Measurements from ENCODE around the gene RBBP5.
"Not testable (repeated sequence)": the region's sequence is repeated elsewhere in the genome, so short reads cannot be mapped to it uniquely, and the experiment has no call there.

Gene RBBP5

GRCh38 chr1:205121660-205122488 is at the start of gene RBBP5:
Gene RBBP5 (minus strand): TSS chr1:205121978. CDS start chr1:205121873, 105 bp downstream.
- Mint-ChIP-seq H3K27ac (peak within 1 kb of the TSS; percentile 99), H3K27me3 (no peaks in the 10 kb centered on the region), H3K4me3 (peak within 1 kb of the TSS; percentile 99), H3K9me3 (no peaks in the 10 kb centered on the region), H3K4me1 (peaks cover 56% of the 10 kb centered on the region), H3K36me3 (peaks cover 20% of the 10 kb centered on the region)
- peak; percentile 99 for ATAC-seq

- no peak overlapping the region for H3K27ac Mint-ChIP-seq
- H3K27me3 Mint-ChIP-seq = no peaks in the 10 kb centered on the region
- no peak for ATAC-seq
- no peaks in the 10 kb centered on the region for H3K9me3 Mint-ChIP-seq
- H3K36me3 Mint-ChIP-seq = peaks cover 57% of the 10 kb centered on the region
- peaks cover 8% of the 10 kb centered on the region for H3K4me1 Mint-ChIP-seq
- no peak overlapping the region for H3K4me3 Mint-ChIP-seq
Observed at GRCh38 chr1:205171369-205171768, 49.6 kb upstream of the RBBP5 start.

DNA sequence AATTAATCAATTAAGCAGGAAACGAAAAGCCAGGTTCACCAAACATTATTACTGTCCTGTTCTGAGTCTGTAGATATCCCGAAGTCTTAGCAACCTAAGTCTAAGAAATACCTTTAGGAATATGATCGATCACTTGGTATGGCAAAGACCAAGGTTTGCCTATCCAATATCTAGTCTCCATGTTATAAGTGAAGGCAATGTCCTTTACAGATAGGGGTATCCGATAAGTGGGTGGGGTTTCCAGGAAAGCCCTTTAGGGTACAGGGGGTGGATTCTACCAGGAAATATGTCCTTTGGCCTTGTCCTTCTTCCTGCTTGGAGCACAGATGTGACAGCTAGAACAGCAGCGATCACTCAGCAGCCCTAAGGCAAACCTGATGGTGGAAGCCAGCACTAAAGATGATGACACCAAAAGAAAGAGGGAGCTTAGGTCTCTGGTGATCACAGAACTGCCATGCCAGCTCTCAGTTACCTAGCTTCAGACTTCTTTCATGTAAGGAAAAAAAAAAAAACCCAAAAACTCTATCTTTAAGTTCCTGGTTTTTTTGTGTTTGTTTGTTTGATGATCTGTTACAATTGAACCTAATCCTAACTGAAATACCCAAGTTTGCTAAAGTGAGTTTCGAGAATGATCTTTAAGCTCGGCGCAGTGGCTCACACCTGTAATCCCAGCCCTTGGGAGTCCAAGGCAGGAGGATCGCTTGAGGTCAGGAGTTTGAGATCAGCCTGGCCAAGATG is 48.9 kb upstream of the RBBP5 start:
- Mint-ChIP-seq H3K27me3 (no peaks in the 10 kb centered on the region), H3K4me1 (peaks cover 8% of the 10 kb centered on the region), H3K9me3 (no peaks in the 10 kb centered on the region), H3K4me3 (no peak overlapping the region), H3K36me3 (peaks cover 58% of the 10 kb centered on the region), H3K27ac (no peak overlapping the region)
- no peak for ATAC-seq

DNA sequence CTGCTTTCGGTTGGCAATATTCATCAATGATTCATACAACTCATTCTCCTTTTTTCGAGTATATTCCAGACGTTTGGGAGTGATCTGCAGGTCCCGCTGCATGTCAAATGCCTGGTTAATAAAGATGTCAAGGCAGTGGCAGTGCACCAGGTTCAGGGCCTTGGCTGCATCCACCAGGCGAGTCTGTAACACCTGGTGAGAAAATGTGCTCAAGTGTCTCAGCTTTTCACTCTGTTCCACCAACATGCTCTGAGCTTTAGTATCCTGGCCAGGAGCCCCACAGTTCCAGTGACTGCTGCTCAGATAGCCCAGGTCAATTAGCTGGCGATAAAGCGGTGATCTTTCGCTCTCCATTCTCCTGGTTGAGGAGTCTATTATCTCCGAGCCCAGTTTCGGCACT is 47.5 kb upstream of the RBBP5 start:
- Mint-ChIP-seq H3K4me1 (peaks cover 8% of the 10 kb centered on the region), H3K27ac (peak overlapping the region; percentile 27), H3K27me3 (no peaks in the 10 kb centered on the region), H3K4me3 (no peak overlapping the region), H3K36me3 (peaks cover 65% of the 10 kb centered on the region), H3K9me3 (no peaks in the 10 kb centered on the region)
- no peak for ATAC-seq

GRCh38 chr1:205168291-205168690 is 46.5 kb upstream of the RBBP5 start:
- H3K36me3 Mint-ChIP-seq = peaks cover 72% of the 10 kb centered on the region
- peak overlapping the region; percentile 27 for H3K27ac Mint-ChIP-seq
- H3K4me3 Mint-ChIP-seq = no peak overlapping the region
- no peaks in the 10 kb centered on the region for H3K27me3 Mint-ChIP-seq
- no peak for ATAC-seq
- no peaks in the 10 kb centered on the region for H3K9me3 Mint-ChIP-seq
- H3K4me1 Mint-ChIP-seq = peaks cover 8% of the 10 kb centered on the region

GRCh38 chr1:205162301-205162700 is 40.5 kb upstream of the RBBP5 start:
- no peak for ATAC-seq
- Mint-ChIP-seq H3K9me3 (no peaks in the 10 kb centered on the region), H3K4me1 (peaks cover 3% of the 10 kb centered on the region), H3K27ac (no peak overlapping the region), H3K4me3 (no peak overlapping the region), H3K27me3 (no peaks in the 10 kb centered on the region), H3K36me3 (peaks cover 77% of the 10 kb centered on the region)

DNA sequence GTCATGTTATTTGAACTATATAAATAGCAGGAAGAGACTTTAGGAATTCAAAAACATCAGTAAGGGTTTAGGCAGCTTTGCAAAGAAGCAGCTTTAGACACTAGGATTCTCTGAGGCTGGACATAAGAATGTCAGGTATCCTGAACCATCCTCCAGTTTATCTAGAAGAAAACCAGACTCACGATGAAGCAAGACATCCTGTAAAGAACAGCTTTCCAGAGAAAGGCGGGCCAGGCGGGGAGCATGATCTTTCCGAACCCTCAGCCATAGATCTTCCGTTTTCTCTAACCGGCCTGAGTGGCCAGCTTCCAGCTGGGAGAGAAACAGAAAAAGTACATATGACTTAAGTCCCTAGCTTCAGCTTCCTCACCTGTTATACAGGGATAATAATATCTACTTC is 39.3 kb upstream of the RBBP5 start:
- peaks cover 78% of the 10 kb centered on the region for H3K36me3 Mint-ChIP-seq
- H3K4me1 Mint-ChIP-seq = no peaks in the 10 kb centered on the region
- H3K9me3 Mint-ChIP-seq = peaks cover 7% of the 10 kb centered on the region
- no peaks in the 10 kb centered on the region for H3K27me3 Mint-ChIP-seq
- ATAC-seq = no peak
- no peak overlapping the region for H3K4me3 Mint-ChIP-seq
- H3K27ac Mint-ChIP-seq = no peak overlapping the region

DNA sequence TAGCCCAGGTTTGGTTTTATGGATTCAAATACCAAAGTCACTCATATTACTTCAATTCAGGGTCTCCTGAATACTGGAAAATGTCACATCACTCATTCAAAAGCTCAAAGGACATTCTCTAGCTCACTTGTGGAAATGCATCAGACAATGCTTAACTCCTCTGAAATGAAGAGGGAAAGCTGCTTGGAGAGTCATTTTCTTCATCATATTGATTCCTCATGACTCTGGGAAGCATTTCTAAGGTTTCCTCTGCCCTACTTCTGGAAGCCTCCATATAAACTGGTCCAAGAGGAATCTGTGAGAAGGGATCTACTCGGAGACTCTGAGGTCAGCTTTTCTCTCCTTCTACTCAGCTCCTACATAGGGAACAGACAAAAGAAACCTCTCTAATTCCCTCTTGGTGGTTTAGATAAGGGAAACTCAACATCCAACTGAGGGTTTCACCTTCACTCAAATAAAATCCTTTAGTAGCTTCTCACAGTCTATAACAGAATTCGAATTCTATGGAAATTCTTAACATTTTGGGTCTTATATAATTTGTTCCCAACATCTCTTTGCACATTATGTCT is 36.4 kb upstream of the RBBP5 start:
- Mint-ChIP-seq H3K27ac (no peak overlapping the region), H3K4me1 (no peaks in the 10 kb centered on the region), H3K27me3 (no peaks in the 10 kb centered on the region), H3K4me3 (no peak overlapping the region), H3K36me3 (peaks cover 90% of the 10 kb centered on the region), H3K9me3 (peaks cover 9% of the 10 kb centered on the region)
- ATAC-seq = no peak

- not testable (repeated sequence) for H3K9me3 Mint-ChIP-seq, H3K4me1 Mint-ChIP-seq, ATAC-seq, H3K4me3 Mint-ChIP-seq, H3K27ac Mint-ChIP-seq, H3K27me3 Mint-ChIP-seq
- H3K36me3 Mint-ChIP-seq = peaks cover 71% of the 10 kb centered on the region
Observed at GRCh38 chr1:205155665-205156377, 34.0 kb upstream of the RBBP5 start.

DNA sequence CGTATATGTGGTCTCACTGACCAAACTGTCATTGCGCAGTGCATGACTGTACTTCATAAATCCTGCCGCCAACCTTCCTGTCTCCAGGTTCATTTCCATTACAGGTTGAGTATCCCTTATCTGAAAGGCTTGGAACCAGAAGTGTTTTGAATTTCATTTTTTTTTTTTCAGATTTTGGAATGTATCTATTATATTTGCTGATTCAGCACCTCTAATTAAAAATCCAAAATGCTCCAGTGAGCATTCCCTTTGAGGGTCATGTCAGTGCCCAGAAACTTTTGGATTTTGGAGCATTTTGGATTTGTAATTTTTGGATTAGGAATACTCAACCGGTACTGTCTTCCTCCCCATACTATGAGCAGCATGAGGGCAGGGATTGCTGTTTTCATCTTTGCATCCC is 30.7 kb upstream of the RBBP5 start:
- Mint-ChIP-seq H3K27me3 (no peaks in the 10 kb centered on the region), H3K4me3 (no peak overlapping the region), H3K27ac (no peak overlapping the region), H3K9me3 (peaks cover 9% of the 10 kb centered on the region), H3K4me1 (no peaks in the 10 kb centered on the region), H3K36me3 (peaks cover 74% of the 10 kb centered on the region)
- no peak for ATAC-seq

- no peak for ATAC-seq
- Mint-ChIP-seq H3K27me3 (no peaks in the 10 kb centered on the region), H3K9me3 (peaks cover 2% of the 10 kb centered on the region), H3K36me3 (peaks cover 66% of the 10 kb centered on the region), H3K27ac (no peak overlapping the region), H3K4me1 (no peaks in the 10 kb centered on the region), H3K4me3 (no peak overlapping the region)
Observed at GRCh38 chr1:205150651-205151428, 29.1 kb upstream of the RBBP5 start.

- Mint-ChIP-seq H3K9me3 (no peaks in the 10 kb centered on the region), H3K4me3 (no peak overlapping the region), H3K36me3 (peaks cover 41% of the 10 kb centered on the region), H3K27me3 (no peaks in the 10 kb centered on the region), H3K27ac (no peak overlapping the region), H3K4me1 (peaks cover 2% of the 10 kb centered on the region)
- no peak for ATAC-seq
Observed at GRCh38 chr1:205147191-205147835, 25.5 kb upstream of the RBBP5 start.

- H3K27me3 Mint-ChIP-seq = no peaks in the 10 kb centered on the region
- H3K4me1 Mint-ChIP-seq = peaks cover 10% of the 10 kb centered on the region
- H3K27ac Mint-ChIP-seq = no peak overlapping the region
- no peak overlapping the region for H3K4me3 Mint-ChIP-seq
- H3K36me3 Mint-ChIP-seq = peaks cover 27% of the 10 kb centered on the region
- ATAC-seq = no peak
- no peaks in the 10 kb centered on the region for H3K9me3 Mint-ChIP-seq
Observed at GRCh38 chr1:205144751-205145150, 23.0 kb upstream of the RBBP5 start.

DNA sequence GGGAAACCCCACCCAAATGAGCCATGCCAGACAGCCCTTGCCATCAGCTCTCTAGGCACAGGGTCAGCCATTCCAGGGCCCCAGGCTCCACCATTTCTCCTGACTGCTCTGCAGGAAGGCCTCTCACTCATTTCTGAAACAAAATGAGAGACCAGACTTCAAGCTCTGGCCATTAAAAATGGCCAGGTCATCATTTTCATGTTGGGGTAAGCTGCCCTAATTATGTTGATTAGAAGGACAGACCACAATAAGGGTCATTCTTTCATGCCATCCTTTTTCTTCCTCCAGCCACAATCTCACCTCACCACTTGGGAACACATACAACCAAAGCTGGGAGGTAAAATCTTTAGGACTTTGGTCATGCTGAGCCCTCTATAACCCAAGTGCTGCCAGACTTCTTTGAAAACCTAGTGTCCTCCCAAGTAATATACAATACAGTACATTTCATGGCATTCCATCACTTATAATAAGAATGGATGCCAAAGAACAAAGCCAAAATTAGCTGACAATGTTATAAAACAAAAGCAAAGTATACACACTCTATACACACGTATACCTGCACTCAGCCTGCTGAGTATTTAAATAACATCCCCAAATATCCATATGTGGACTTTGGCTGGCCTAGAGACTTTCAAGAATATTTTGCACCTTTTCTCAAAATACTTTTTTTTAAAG is 22.4 kb upstream of the RBBP5 start:
- Mint-ChIP-seq H3K4me1 (peaks cover 13% of the 10 kb centered on the region), H3K27ac (no peak overlapping the region), H3K4me3 (no peak overlapping the region), H3K27me3 (no peaks in the 10 kb centered on the region), H3K9me3 (no peaks in the 10 kb centered on the region), H3K36me3 (peaks cover 21% of the 10 kb centered on the region)
- no peak for ATAC-seq

Data from stimulated activated memory B cell treated with anti-CD40 and anti-IgM and Interleukin-4, amounts not matched to agents 10 μg/mL and 1 μg/mL and 100 μg/mL, for 72 hours (primary cell).